GM12878 (cell line): ENCODE measurements around the gene NR1H4. TPM values are rescaled to one million over a fixed set of nuclear protein-coding genes. Genes with fewer than 3 reads are reported as not detected.
"Not testable (repeated sequence)": the region's sequence is repeated elsewhere in the genome, so short reads cannot be mapped to it uniquely, and the experiment has no call there.

Experiments
- ATAC-seq: fragments of 200-7000 bp; cut with Tn5 transposase; 3 replicates; pipeline ENCODE4 v1.9.1; 2020; ENCODE audit warnings: mild to moderate bottlenecking, moderate library complexity
- BruUV-seq: library from RNA; stranded (reverse); fragments of 400-500 nt; replicated peaks from 2 replicates; lab custom pipeline; 2021; lab: Mats Ljungman, UMichigan
- CTCF ChIA-PET: fragments of 300-600 bp; sonication (Branson Sonifier 250); formaldehyde crosslinking; extraction: SDS; loops from one replicate; lab custom pipeline; 2021; ENCODE audit warnings: inconsistent platforms; lab: Yijun Ruan, JAX
- POLR2A ChIA-PET: fragments of 350-600 bp; formaldehyde crosslinking; extraction: SDS; loops from one replicate; lab custom pipeline; 2021; ENCODE audit warnings: inconsistent platforms; lab: Charles Lee
- RAD21 ChIA-PET: fragments of 300-600 bp; sonication (Branson Sonifier 250); formaldehyde crosslinking; loops from one replicate; lab custom pipeline; 2023; ENCODE audit warnings: antibody characterized with exemption; ENCODE audit not compliant: unreplicated experiment; lab: Charles Lee
- SMC1A ChIA-PET: fragments of 300-600 bp; sonication (Branson Sonifier 250); formaldehyde crosslinking; loops from one replicate; lab custom pipeline; 2023; ENCODE audit not compliant: unreplicated experiment, uncharacterized antibody; lab: Charles Lee
- DNase-seq: peaks from one replicate; pipeline ENCODE4 v3.0.0-alpha.2; 2011; ENCODE audit warnings: low read depth, low spot score
- FAIRE-seq: peaks from 3 replicates; lab custom pipeline; 2011; peaks lifted over from hg19 to GRCh38; lab: Jason Lieb, UNC
- H2AFZ ChIP-seq: 2 replicates; pipeline ENCODE4 v1.6.0; 2011; ENCODE audit warnings: low read depth, low read length, control low read depth; ENCODE audit not compliant: control insufficient read depth
- H3K27ac ChIP-seq: 2 replicates; pipeline ENCODE4 v1.5.1; 2011; ENCODE audit warnings: control low read depth; ENCODE audit not compliant: control insufficient read depth, insufficient read depth
- H3K27me3 ChIP-seq, 2 experiments: replicated peaks in 1 of 2; 2 replicates each; pipeline versions ENCODE4 v1.6.0 to v1.6.1; 2011; ENCODE audit warnings: low read length in 1 of 2; ENCODE audit not compliant: control insufficient read depth in 2 of 2, insufficient read depth in 2 of 2
- H3K36me3 ChIP-seq, 2 experiments: 2 replicates each; pipeline ENCODE4 v1.5.1; 2011; ENCODE audit warnings: low read length in 1 of 2; ENCODE audit not compliant: control insufficient read depth in 2 of 2, insufficient read depth in 2 of 2
- H3K4me1 ChIP-seq: 2 replicates; pipeline ENCODE4 v1.6.1; 2011; ENCODE audit warnings: mild to moderate bottlenecking, low read length, moderate library complexity, mixed read lengths; ENCODE audit not compliant: control insufficient read depth, insufficient read depth
- H3K4me2 ChIP-seq: 2 replicates; pipeline ENCODE4 v1.6.0; 2011; ENCODE audit warnings: control low read depth; ENCODE audit not compliant: control insufficient read depth, insufficient read depth
- H3K4me3 ChIP-seq: fragments of 200-600 bp; sonication (generic); 2 replicates; pipeline ENCODE4 v1.5.1; 2016
- H3K79me2 ChIP-seq: 2 replicates; pipeline ENCODE4 v1.6.0; 2011; ENCODE audit warnings: low read length; ENCODE audit not compliant: control insufficient read depth, insufficient read depth
- H3K9ac ChIP-seq: 2 replicates; pipeline ENCODE4 v1.8.0; 2011; ENCODE audit warnings: low read length, control low read depth, mixed read lengths; ENCODE audit not compliant: control insufficient read depth, insufficient read depth
- H3K9me3 ChIP-seq: replicated peaks from 3 replicates; pipeline ENCODE4 v1.5.1; 2011; ENCODE audit warnings: mild to moderate bottlenecking, low read length; ENCODE audit not compliant: control insufficient read depth, insufficient read depth
- H4K20me1 ChIP-seq: 2 replicates; pipeline ENCODE4 v1.6.0; 2011; ENCODE audit not compliant: control insufficient read depth, insufficient read depth
- LARP7 ChIP-seq: fragments of 450-650 bp; IDR thresholded peaks from 2 replicates; pipeline ENCODE4 v1.6.1; 2017; ENCODE audit warnings: mild to moderate bottlenecking
- WGBS: methylation state at CpG from one replicate; pipeline ENCODE4 v1.1.6; 2016; ENCODE audit warnings: low lambda C conversion rate; ENCODE audit not compliant: insufficient replicate concordance, insufficient coverage; ENCODE audit errors: missing lambda C conversion rate; 5-methylcytosine and 5-hydroxymethylcytosine counted together
- in situ Hi-C: fragments of 300-500 bp; cut with MboI; formaldehyde crosslinking; loops from 9 replicates; pipeline ENCODE4 v1.14.3; 2018; ENCODE audit warnings: mixed read lengths
- intact Hi-C: fragments of 100-400 bp; cut with micrococcal nuclease; formaldehyde crosslinking; loops from one replicate; pipeline ENCODE4 v1.14.2; 2022; ENCODE audit not compliant: unreplicated experiment
- polyA plus RNA-seq, 11 experiments: library from polyadenylated mRNA; depleted of rRNA in 4 of 11; unstranded in 6 of 11; stranded (reverse) in 5 of 11; fragments of >200 nt; fragmentation: Nextera tagmentation in 4 of 11; fragmentation: Illumina TruSeq in 1 of 11; extraction: Ambion mirVana in 4 of 11; extraction: Trizol in 1 of 11; gene quantifications; 1 replicate in 1 of 11; 2 replicates in 10 of 11; pipeline versions ENCODE4 v1.2.1 to v1.2.3, GENCODE V29; 2011 to 2016; ENCODE audit warnings: inconsistent platforms in 2 of 11, missing spikeins in 2 of 11, low read depth in 1 of 11
- total RNA-seq, 4 experiments: library from RNA; depleted of rRNA in 3 of 4; stranded (reverse); fragments of >200 nt in 3 of 4; fragmentation: Illumina TruSeq in 1 of 4; extraction: Trizol in 1 of 4; gene quantifications; 2 replicates each; pipeline versions ENCODE4 v1.2.1 to v1.2.3, GENCODE V29; 2013 to 2021

NR1H4 gene
- total and polyA plus RNA-seq, 10 of the 15 experiments (the other 5 are each of a cell fraction or from before 2014, with no cell fraction given), result 0.04 TPM; not detected in 9

DNA sequence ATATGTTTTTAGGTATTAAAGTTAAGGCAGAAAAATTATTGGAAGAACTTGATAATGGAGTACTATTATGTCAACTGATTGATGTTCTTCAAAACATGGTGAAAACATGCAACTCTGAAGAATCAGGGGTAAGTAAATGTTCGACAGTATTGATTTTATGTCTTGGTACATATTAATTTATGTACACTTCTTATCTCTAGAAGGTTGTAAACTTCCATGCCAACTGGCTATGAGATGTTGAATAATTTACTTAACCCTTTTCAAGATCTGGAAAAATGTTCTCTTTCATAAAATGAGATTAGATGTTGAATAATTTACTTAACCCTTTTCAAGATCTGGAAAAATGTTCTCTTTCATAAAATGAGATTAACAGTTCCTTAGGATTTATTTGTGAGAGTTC lies 128.0 kb downstream of the NR1H4 start:
- WGBS, result 46% methylated on average over 1 of the region's 1 CpG
- intact Hi-C loops, result no loop called here
- Histone ChIP-seq H3K79me2 (no peaks in the 10 kb centered on the region), H3K9me3 (no peaks in the 10 kb centered on the region), H3K4me3 (no peak overlapping the region), H3K4me2 (no peak overlapping the region), H3K27ac (no peak overlapping the region), H4K20me1 (no peaks in the 10 kb centered on the region), H3K36me3 (no peaks in the 10 kb centered on the region), H2AFZ (no peak overlapping the region), H3K27me3 (no peaks in the 10 kb centered on the region), H3K4me1 (no peaks in the 10 kb centered on the region), H3K9ac (no peak overlapping the region)
- ATAC-seq, result no peak
- SMC1A ChIA-PET, result interaction anchor here (1.3 kb wide), 1 partner anchor 23 kb away, joined by 4 read pairs; no protein-coding TSS in a partner anchor
- POLR2A ChIA-PET, result no interaction called here
- no peak for FAIRE-seq
- DNase-seq, result no peak
- RAD21 ChIA-PET, result interaction anchor here (1.4 kb wide), 1 partner anchor 34 kb away, joined by 3 read pairs; no protein-coding TSS in a partner anchor
- CTCF ChIA-PET, result no interaction called here
- in situ Hi-C loops, result no loop called here
- no peak for TF ChIP-seq LARP7
- no TSS peak for BruUV-seq

DNA sequence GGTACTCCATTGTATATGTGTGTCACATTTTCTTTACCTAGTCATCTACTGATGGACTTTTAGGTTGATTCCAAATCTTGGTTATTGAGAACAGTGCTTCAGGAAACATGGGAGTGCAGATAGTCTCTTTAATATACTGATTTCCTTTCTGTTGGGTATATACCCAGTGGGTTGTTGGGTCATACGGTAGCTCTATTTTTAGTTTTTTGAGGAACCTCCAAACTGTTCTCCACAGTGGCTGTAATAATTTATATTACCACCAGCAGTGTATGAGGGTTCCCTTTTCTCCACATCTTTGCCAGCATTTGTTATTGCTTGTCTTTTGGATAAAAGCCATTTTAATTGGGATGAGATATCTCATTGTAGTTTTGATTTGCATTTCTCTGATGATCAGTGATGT lies 129.3 kb downstream of the NR1H4 start:
- 38% methylated on average over 1 of the region's 1 CpG for WGBS
- H3K79me2 ChIP-seq, result not testable (repeated sequence)
- SMC1A ChIA-PET, result interaction anchor here (1.2 to 1.3 kb wide), 2 partner anchors 9 to 19 kb away, joined by 4 read pairs; no protein-coding TSS in a partner anchor

More for the DNA sequence above, 129.3 kb downstream of the NR1H4 start:
- ChIA-PET POLR2A (interaction anchor here (1.4 kb wide), 1 partner anchor 10 kb away, joined by 4 read pairs; no protein-coding TSS in a partner anchor), RAD21 (interaction anchor here (1.4 kb wide), 1 partner anchor 36 kb away, joined by 3 read pairs; no protein-coding TSS in a partner anchor), CTCF (interaction anchor here (2.0 kb wide), 1 partner anchor 9 kb away, joined by 6 read pairs; no protein-coding TSS in a partner anchor)
- H3K4me2 ChIP-seq, H3K4me3 ChIP-seq, H3K9ac ChIP-seq, H3K9me3 ChIP-seq, H3K36me3 ChIP-seq, FAIRE-seq, DNase-seq, H4K20me1 ChIP-seq, in situ Hi-C loops, BruUV-seq, H3K4me1 ChIP-seq, intact Hi-C loops, H3K27me3 ChIP-seq, H3K27ac ChIP-seq, H2AFZ ChIP-seq, ATAC-seq: not testable (repeated sequence)
